GM12892 (cell line): ENCODE data around the gene MICOS13.

Experiments used
- POLR2A ChIP-seq: IDR thresholded peaks from 2 replicates; pipeline ENCODE4 v1.6.1; 2011; ENCODE audit warnings: low read depth, low read length, control low read depth
- POLR2AphosphoS5 ChIP-seq: IDR thresholded peaks from 2 replicates; pipeline ENCODE4 v1.6.1; 2011; ENCODE audit warnings: low read depth, low read length, control low read depth

DNA sequence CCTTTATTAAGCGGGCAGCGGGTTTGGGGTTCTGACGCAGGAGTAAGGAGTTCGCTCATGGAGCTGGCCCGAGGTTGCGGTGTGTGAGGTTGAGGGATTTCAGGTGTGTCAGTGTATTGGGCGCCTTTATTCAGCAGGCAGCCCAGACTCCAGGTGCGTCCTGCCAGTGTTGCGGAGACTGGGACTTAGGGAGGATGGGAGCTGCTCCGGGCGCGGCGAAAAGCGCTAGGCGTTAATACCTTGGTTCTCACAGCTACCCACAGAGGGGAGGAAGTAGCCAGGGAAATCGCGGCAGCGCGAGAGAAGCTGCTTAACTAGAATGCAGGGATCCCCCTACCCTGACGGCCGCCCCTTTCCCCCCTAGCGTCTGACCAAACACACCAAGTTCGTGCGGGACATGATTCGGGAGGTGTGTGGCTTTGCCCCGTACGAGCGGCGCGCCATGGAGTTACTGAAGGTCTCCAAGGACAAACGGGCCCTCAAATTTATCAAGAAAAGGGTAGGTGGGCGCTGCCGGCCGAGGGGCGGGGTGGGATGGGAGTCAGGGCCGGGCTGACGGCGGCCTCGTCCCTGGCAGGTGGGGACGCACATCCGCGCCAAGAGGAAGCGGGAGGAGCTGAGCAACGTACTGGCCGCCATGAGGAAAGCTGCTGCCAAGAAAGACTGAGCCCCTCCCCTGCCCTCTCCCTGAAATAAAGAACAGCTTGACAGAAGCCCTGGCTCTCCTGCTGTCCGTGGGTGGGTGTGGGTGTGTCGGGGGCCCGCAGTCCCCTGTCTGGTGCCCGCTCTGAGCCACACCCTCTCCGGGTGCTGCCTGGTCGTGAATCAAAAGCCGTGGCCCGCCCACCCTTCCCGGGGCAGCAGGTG is 10.9 kb upstream of the MICOS13 start:
- no peak; the same call in 1 of the 2 replicates for TF ChIP-seq POLR2AphosphoS5
- TF ChIP-seq POLR2A = no peak
